Natural killer cell (primary cell): Measurements from ENCODE around the gene BLACAT1. TPM values are rescaled to one million over a fixed set of nuclear protein-coding genes. Genes with fewer than 3 reads are reported as not detected.

Source experiments
- ATAC-seq, 3 donors: fragments of 150-1000 bp in 2 of 3; fragments of 200-7000 bp in 1 of 3; cut with Tn5 transposase; 1 replicate in 1 of 3; 2 replicates in 2 of 3; pipeline ENCODE4 v1.10.0; 2021; ENCODE audit warnings: mild to moderate bottlenecking in 2 of 3, moderate library complexity in 2 of 3
- DNase-seq, 2 donors: peaks; one replicate each; pipeline versions ENCODE4 v3.0.0 to v3.0.0-alpha.2; 2013 to 2021; ENCODE audit warnings: mixed read lengths in 1 of 2
- H3K27ac ChIP-seq: one replicate; pipeline ENCODE4 v1.5.1; 2013; ENCODE audit warnings: mild to moderate bottlenecking, low read length
- H3K27me3 ChIP-seq: one replicate; pipeline ENCODE4 v1.6.1; 2013; ENCODE audit warnings: low read length; ENCODE audit not compliant: control insufficient read depth, insufficient read depth
- H3K36me3 ChIP-seq: one replicate; pipeline ENCODE4 v1.6.1; 2013; ENCODE audit warnings: low read length; ENCODE audit not compliant: control insufficient read depth, insufficient read depth
- H3K4me1 ChIP-seq: one replicate; pipeline ENCODE4 v1.6.1; 2013; ENCODE audit warnings: low read length; ENCODE audit not compliant: control insufficient read depth, insufficient read depth
- H3K4me3 ChIP-seq: one replicate; pipeline ENCODE4 v1.5.1; 2013; ENCODE audit warnings: low read length
- H3K9me3 ChIP-seq: one replicate; pipeline ENCODE4 v1.6.1; 2013; ENCODE audit warnings: low read length; ENCODE audit not compliant: control insufficient read depth, insufficient read depth
- H3K27ac Mint-ChIP-seq, 2 donors: one replicate each; pipeline ENCODE4 v1.8.0; 2022; ENCODE audit warnings: mild to moderate bottlenecking in 2 of 2, mixed read lengths in 2 of 2, moderate library complexity in 1 of 2
- H3K27me3 Mint-ChIP-seq, 2 donors: one replicate each; pipeline ENCODE4 v1.8.0; 2022; ENCODE audit warnings: low read depth in 2 of 2, mixed read lengths in 2 of 2
- H3K36me3 Mint-ChIP-seq: one replicate; pipeline ENCODE4 v1.8.0; 2022; ENCODE audit warnings: mixed read lengths
- H3K4me1 Mint-ChIP-seq, 2 donors: one replicate each; pipeline ENCODE4 v1.8.0; 2022; ENCODE audit warnings: mixed read lengths in 2 of 2
- H3K4me3 Mint-ChIP-seq: one replicate; pipeline ENCODE4 v1.8.0; 2022; ENCODE audit warnings: mild to moderate bottlenecking, moderate library complexity, mixed read lengths
- H3K9me3 Mint-ChIP-seq, 2 donors: one replicate each; pipeline ENCODE4 v1.8.0; 2022; ENCODE audit warnings: mixed read lengths in 2 of 2
- CTCF ChIP-seq: fragments of 200-600 bp; IDR thresholded peaks from one replicate; pipeline ENCODE4 v1.8.0; 2022; ENCODE audit warnings: antibody characterized with exemption
- WGBS: methylation state at CpG from one replicate; pipeline ENCODE4 v1.1.7; 2013; ENCODE audit warnings: missing lambda C conversion rate; ENCODE audit not compliant: insufficient coverage; 5-methylcytosine and 5-hydroxymethylcytosine counted together
- intact Hi-C: fragments of 100-400 bp; cut with micrococcal nuclease; formaldehyde crosslinking; loops from one replicate; pipeline ENCODE4 v1.14.2; 2022
- total RNA-seq, 4 donors: library from RNA; stranded (reverse); fragments of 120-200 nt in 1 of 4; gene quantifications; one replicate each; pipeline versions ENCODE4 v1.2.3 to v1.2.4, GENCODE V29; 2013 to 2022

The BLACAT1 gene
- total RNA-seq, 3 donors from 2014 or later (not counting 1 experiment from before 2014, with no cell fraction given), result 0.09 to 0.13 TPM; not detected in 1

DNA sequence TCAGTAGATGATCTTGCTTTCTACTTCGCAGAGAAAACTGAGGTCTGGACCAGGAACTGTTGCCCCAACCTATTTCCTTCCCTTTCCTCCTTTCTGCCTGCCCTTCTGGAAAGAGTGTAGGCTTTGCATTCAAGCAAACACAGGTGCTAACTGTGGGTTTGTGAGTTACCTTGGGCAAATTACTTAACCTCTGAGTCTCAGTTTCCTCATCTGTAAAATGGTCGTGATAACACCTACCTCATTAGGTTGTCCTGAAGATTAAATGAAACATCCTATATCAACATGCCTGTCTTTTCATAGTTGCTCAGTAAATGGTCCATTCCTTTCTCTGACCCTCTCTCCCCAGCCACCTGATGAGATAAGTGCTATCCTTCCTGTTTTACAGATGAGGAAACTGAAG, 9.5 kb upstream of the BLACAT1 start:
- DNase-seq, result no peak
- Histone ChIP-seq H3K36me3 (no peaks in the 10 kb centered on the region), H3K4me1 (no peaks in the 10 kb centered on the region), H3K9me3 (no peaks in the 10 kb centered on the region), H3K27me3 (peaks cover 3% of the 10 kb centered on the region), H3K27ac (no peak overlapping the region), H3K4me3 (no peak overlapping the region)
- no peaks in the 10 kb centered on the region for H3K4me1 Mint-ChIP-seq
- no peak for TF ChIP-seq CTCF
- H3K36me3 Mint-ChIP-seq, result no peaks in the 10 kb centered on the region
- no peak overlapping the region for H3K27ac Mint-ChIP-seq
- intact Hi-C loops, result no loop called here
- WGBS, result 61% methylated on average over 2 of the region's 2 CpGs
- no peak overlapping the region for H3K4me3 Mint-ChIP-seq
- H3K9me3 Mint-ChIP-seq, result no peaks in the 10 kb centered on the region
- ATAC-seq, result no peak
- peaks cover 11 to 20% of the 10 kb centered on the region in 2 donors for H3K27me3 Mint-ChIP-seq

DNA sequence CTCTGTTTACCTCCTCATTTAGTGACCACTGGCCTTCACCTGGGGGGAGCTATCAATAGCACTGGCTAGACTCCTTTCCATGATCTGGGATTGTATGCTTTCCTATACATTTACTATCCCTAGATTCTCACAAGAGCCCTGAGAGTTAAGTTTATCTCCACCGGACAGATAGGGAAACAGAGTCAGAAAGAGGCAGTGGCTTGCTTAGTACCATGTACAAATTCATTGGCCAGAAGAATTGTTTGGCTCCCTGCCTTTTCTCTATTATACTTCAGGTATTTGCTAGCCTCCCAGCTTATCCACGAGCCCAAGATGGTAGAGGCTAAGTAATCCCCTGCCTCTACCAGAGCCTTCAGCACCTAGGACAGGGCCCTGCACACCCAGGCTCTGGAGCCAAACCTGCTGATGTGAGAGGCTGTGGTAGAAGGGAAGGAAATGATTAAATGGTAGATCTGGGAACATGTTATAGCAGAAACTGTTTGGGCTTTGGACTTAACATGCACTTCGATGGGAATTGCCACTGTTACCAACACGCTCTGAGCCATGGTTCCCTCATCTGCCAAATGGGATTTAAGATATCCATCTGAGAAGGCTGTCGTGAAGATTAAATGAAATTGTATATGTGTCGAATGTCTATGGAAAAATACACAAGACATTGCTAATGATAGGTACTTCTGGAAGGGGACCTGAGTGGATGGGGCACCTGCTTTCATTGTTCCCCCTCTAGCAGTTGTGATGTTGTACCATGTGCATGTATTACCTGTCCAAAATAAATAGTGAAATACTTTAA, 3.1 kb upstream of the BLACAT1 start:
- 62% methylated on average over 6 of the region's 6 CpGs for WGBS
- no peak overlapping the region for H3K27ac Mint-ChIP-seq
- peak; percentile 57 to 82 (median 69) for ATAC-seq
- H3K4me3 Mint-ChIP-seq, result peak overlapping the region; percentile 13
- H3K36me3 ChIP-seq, result no peaks in the 10 kb centered on the region
- no peaks in the 10 kb centered on the region for H3K36me3 Mint-ChIP-seq
- H3K9me3 Mint-ChIP-seq, result no peaks in the 10 kb centered on the region
- H3K4me1 Mint-ChIP-seq, result peaks cover 16 to 20% of the 10 kb centered on the region in 2 donors
- H3K4me3 ChIP-seq, result no peak overlapping the region
- H3K4me1 ChIP-seq, result peaks cover 29% of the 10 kb centered on the region
- H3K9me3 ChIP-seq, result no peaks in the 10 kb centered on the region
- H3K27me3 ChIP-seq, result peaks cover 32% of the 10 kb centered on the region
- no peak overlapping the region for H3K27ac ChIP-seq
- peaks cover 47 to 53% of the 10 kb centered on the region in 2 donors for H3K27me3 Mint-ChIP-seq
- intact Hi-C loops, result no loop called here
- no peak for TF ChIP-seq CTCF
- DNase-seq, result peak in 1 of 2 donors; percentile 58

- no peak overlapping the region for H3K27ac ChIP-seq
- peaks cover 29% of the 10 kb centered on the region for H3K4me1 ChIP-seq
- Mint-ChIP-seq H3K4me1 (peaks cover 16 to 20% of the 10 kb centered on the region in 2 donors), H3K36me3 (no peaks in the 10 kb centered on the region), H3K9me3 (no peaks in the 10 kb centered on the region), H3K27ac (no peak overlapping the region), H3K4me3 (peak overlapping the region; percentile 76), H3K27me3 (peaks cover 63 to 67% of the 10 kb centered on the region in 2 donors)
- no peak for TF ChIP-seq CTCF
- no peaks in the 10 kb centered on the region for H3K9me3 ChIP-seq
- no peaks in the 10 kb centered on the region for H3K36me3 ChIP-seq
- ATAC-seq, result peak in 2 of 3 donors; percentile 40 to 53
- H3K4me3 ChIP-seq, result no peak overlapping the region
- 1% methylated on average over 59 of the region's 74 CpGs for WGBS
- peaks cover 40% of the 10 kb centered on the region for H3K27me3 ChIP-seq
- DNase-seq, result peak in 1 of 2 donors; percentile 38
- intact Hi-C loops, result no loop called here
These were observed 1.3 kb upstream of the BLACAT1 start for GRCh38 chr1:205456868-205457745.
